CD14-positive monocyte (primary cell): Measurements from ENCODE around the gene MBOAT7. TPM values are rescaled to one million over a fixed set of nuclear protein-coding genes. Genes with fewer than 3 reads are reported as not detected.

Experiments
- DNase-seq, 3 donors: peaks; one replicate each; pipeline ENCODE4 v3.0.0-alpha.2; 2011 to 2022
- H2AFZ ChIP-seq: 2 replicates; pipeline ENCODE4 v1.6.0; 2012; ENCODE audit warnings: mild to moderate bottlenecking, low read depth, low read length, inconsistent platforms; ENCODE audit not compliant: insufficient read depth, poor library complexity, severe bottlenecking
- H3K27ac ChIP-seq, 2 donors: 1 replicate in 1 of 2; 2 replicates in 1 of 2; pipeline ENCODE4 v1.5.1; 2012 to 2013; ENCODE audit warnings: low read length in 2 of 2, control low read depth in 1 of 2, inconsistent platforms in 1 of 2, low read depth in 1 of 2, mild to moderate bottlenecking in 1 of 2
- H3K27me3 ChIP-seq, 2 donors: one replicate each; pipeline versions ENCODE4 v1.6.0 to v1.6.1; 2011 to 2013; ENCODE audit warnings: low read length in 2 of 2; ENCODE audit not compliant: control insufficient read depth in 2 of 2, insufficient read depth in 2 of 2
- H3K36me3 ChIP-seq, 2 donors: replicated peaks in 1 of 2; 1 replicate in 1 of 2; 2 replicates in 1 of 2; pipeline versions ENCODE4 v1.5.1 to v1.6.1; 2012 to 2013; ENCODE audit warnings: low read length in 2 of 2, control low read depth in 1 of 2, inconsistent platforms in 1 of 2, mild to moderate bottlenecking in 1 of 2; ENCODE audit not compliant: insufficient read depth in 2 of 2, control insufficient read depth in 1 of 2
- H3K4me1 ChIP-seq, 2 donors: 1 replicate in 1 of 2; 2 replicates in 1 of 2; pipeline versions ENCODE4 v1.5.1 to v1.6.1; 2012 to 2013; ENCODE audit warnings: low read length in 2 of 2, control low read depth in 1 of 2, inconsistent platforms in 1 of 2, mild to moderate bottlenecking in 1 of 2, moderate library complexity in 1 of 2; ENCODE audit not compliant: insufficient read depth in 2 of 2, control insufficient read depth in 1 of 2
- H3K4me2 ChIP-seq: replicated peaks from 2 replicates; pipeline ENCODE3; 2012; ENCODE audit warnings: low read length, moderate library complexity, mild to moderate bottlenecking; ENCODE audit not compliant: poor library complexity, severe bottlenecking; ENCODE audit errors: extremely low read depth
- H3K4me3 ChIP-seq, 3 experiments: fragments of 200-600 bp in 1 of 3; sonication (generic) in 1 of 3; replicated peaks in 1 of 3; 1 replicate in 2 of 3; 2 replicates in 1 of 3; pipeline ENCODE4 v1.5.1; 2011 to 2013; ENCODE audit warnings: low read length in 3 of 3, mild to moderate bottlenecking in 3 of 3, control low read depth in 2 of 3, low read depth in 2 of 3, inconsistent platforms in 1 of 3, moderate library complexity in 1 of 3
- H3K79me2 ChIP-seq: 2 replicates; pipeline ENCODE4 v1.6.0; 2012; ENCODE audit warnings: mild to moderate bottlenecking, control low read depth, inconsistent platforms, low read length, moderate library complexity; ENCODE audit not compliant: insufficient read depth
- H3K9ac ChIP-seq: 2 replicates; pipeline ENCODE4 v1.6.0; 2017; ENCODE audit warnings: low read length, mild to moderate bottlenecking; ENCODE audit not compliant: insufficient read depth, poor library complexity, severe bottlenecking
- H3K9me3 ChIP-seq, 2 donors: replicated peaks in 1 of 2; 1 replicate in 1 of 2; 2 replicates in 1 of 2; pipeline versions ENCODE4 v1.5.1 to v1.6.1; 2012 to 2013; ENCODE audit warnings: low read length in 2 of 2, control low read depth in 1 of 2; ENCODE audit not compliant: control insufficient read depth in 1 of 2, insufficient read depth in 1 of 2
- H4K20me1 ChIP-seq: 2 replicates; pipeline ENCODE4 v1.6.0; 2012; ENCODE audit warnings: mild to moderate bottlenecking, low read length, control low read depth, moderate library complexity; ENCODE audit not compliant: insufficient read depth
- H3K27ac Mint-ChIP-seq, 7 donors: one replicate each; pipeline ENCODE4 v1.8.0; 2020; ENCODE audit warnings: mild to moderate bottlenecking in 7 of 7, mixed read lengths in 7 of 7, moderate library complexity in 6 of 7, inconsistent platforms in 2 of 7
- H3K27me3 Mint-ChIP-seq, 3 donors: one replicate each; pipeline ENCODE4 v1.8.0; 2021 to 2022; ENCODE audit warnings: low read depth in 3 of 3, mild to moderate bottlenecking in 3 of 3, mixed read lengths in 3 of 3, moderate library complexity in 3 of 3, inconsistent platforms in 1 of 3
- H3K36me3 Mint-ChIP-seq, 2 donors: one replicate each; pipeline ENCODE4 v1.8.0; 2020; ENCODE audit warnings: mixed read lengths in 2 of 2, inconsistent platforms in 1 of 2, mild to moderate bottlenecking in 1 of 2
- H3K4me1 Mint-ChIP-seq: one replicate; pipeline ENCODE4 v1.8.0; 2020; ENCODE audit warnings: mild to moderate bottlenecking, mixed read lengths
- H3K4me3 Mint-ChIP-seq, 2 donors: one replicate each; pipeline ENCODE4 v1.8.0; 2020; ENCODE audit warnings: mild to moderate bottlenecking in 2 of 2, mixed read lengths in 2 of 2, moderate library complexity in 1 of 2
- H3K9me3 Mint-ChIP-seq, 7 donors: one replicate each; pipeline ENCODE4 v1.8.0; 2020 to 2022; ENCODE audit warnings: mixed read lengths in 7 of 7, mild to moderate bottlenecking in 6 of 7, moderate library complexity in 6 of 7, inconsistent platforms in 2 of 7
- CTCF ChIP-seq: fragments of 200-600 bp; IDR thresholded peaks from one replicate; pipeline ENCODE4 v1.8.0; 2022; ENCODE audit warnings: antibody characterized with exemption, mild to moderate bottlenecking
- WGBS: methylation state at CpG from one replicate; pipeline ENCODE4 v1.1.5; 2013; ENCODE audit warnings: missing lambda C conversion rate; ENCODE audit not compliant: insufficient coverage; 5-methylcytosine and 5-hydroxymethylcytosine counted together
- intact Hi-C, 2 donors: fragments of 100-400 bp; cut with micrococcal nuclease; formaldehyde crosslinking; loops; one replicate each; pipeline versions ENCODE4 v1.15.0 to v1.15.1; 2023
- polyA plus RNA-seq, 3 donors: library from polyadenylated mRNA; depleted of rRNA in 1 of 3; unstranded in 2 of 3; stranded (reverse) in 1 of 3; fragments of 300-500 nt in 2 of 3; fragments of >200 nt in 1 of 3; fragmentation: Illumina TruSeq in 2 of 3; gene quantifications; 1 replicate in 2 of 3; 2 replicates in 1 of 3; pipeline ENCODE4 v1.2.3, GENCODE V29; 2012 to 2021

Gene MBOAT7
- polyA plus RNA-seq, 3 donors = 84.0 to 115 (median 111) TPM

- 86% methylated on average over 1 of the region's 3 CpGs for WGBS
- Mint-ChIP-seq H3K27ac (peak overlapping the region in 2 of 7 donors; percentile 6 to 9), H3K4me1 (no peaks in the 10 kb centered on the region), H3K4me3 (no peak overlapping the region), H3K9me3 (no peaks in the 10 kb centered on the region), H3K27me3 (peaks cover 0 to 2% (median 0%) of the 10 kb centered on the region in 3 donors), H3K36me3 (peaks cover 87 to 98% of the 10 kb centered on the region in 2 donors)
- Histone ChIP-seq H3K36me3 (peaks cover 93 to 99% of the 10 kb centered on the region in 2 donors), H3K4me3 (no peak overlapping the region), H3K4me2 (no peak overlapping the region), H3K9me3 (no peaks in the 10 kb centered on the region), H3K9ac (no peak overlapping the region), H3K27ac (no peak overlapping the region), H3K4me1 (no peaks in the 10 kb centered on the region), H4K20me1 (peaks cover 82% of the 10 kb centered on the region), H3K79me2 (peaks cover 8% of the 10 kb centered on the region), H3K27me3 (no peaks in the 10 kb centered on the region), H2AFZ (no peak overlapping the region)
- no peak for DNase-seq
- TF ChIP-seq CTCF = no peak
- intact Hi-C loops = no loop called here
Measured at GRCh38 chr19:54147676-54148075, 41.7 kb downstream of the MBOAT7 start.

GRCh38 chr19:54145541-54146158 lies 43.7 kb downstream of the MBOAT7 start:
- DNase-seq = no peak
- peaks cover 83 to 94% of the 10 kb centered on the region in 2 donors for H3K36me3 Mint-ChIP-seq
- H3K4me2 ChIP-seq = no peak overlapping the region
- H3K4me1 Mint-ChIP-seq = peaks cover 4% of the 10 kb centered on the region
- H3K9ac ChIP-seq = no peak overlapping the region
- H3K9me3 ChIP-seq = no peaks in the 10 kb centered on the region
- H3K36me3 ChIP-seq = peaks cover 94 to 99% of the 10 kb centered on the region in 2 donors
- no peak overlapping the region for H3K4me3 ChIP-seq
- WGBS = 93% methylated on average over 26 of the region's 28 CpGs
- H3K27me3 ChIP-seq = no peaks in the 10 kb centered on the region
- no peak overlapping the region for H3K4me3 Mint-ChIP-seq
- H3K27ac Mint-ChIP-seq = no peak overlapping the region
- H3K27me3 Mint-ChIP-seq = no peaks in the 10 kb centered on the region
- no peak overlapping the region for H2AFZ ChIP-seq
- no peaks in the 10 kb centered on the region for H3K9me3 Mint-ChIP-seq
- H4K20me1 ChIP-seq = peaks cover 87% of the 10 kb centered on the region
- no peaks in the 10 kb centered on the region for H3K4me1 ChIP-seq
- intact Hi-C loops = no loop called here
- no peak for TF ChIP-seq CTCF
- H3K79me2 ChIP-seq = peaks cover 28% of the 10 kb centered on the region
- no peak overlapping the region for H3K27ac ChIP-seq
